HG02852 (cell line): ENCODE data around the gene SNX21.
"Not testable (repeated sequence)": the region's sequence is repeated elsewhere in the genome, so short reads cannot be mapped to it uniquely, and the experiment has no call there.

Experiments
- ATAC-seq: cut with Tn5 transposase; IDR thresholded peaks from one replicate; pipeline ENCODE4 v1.9.1; 2021; ENCODE audit warnings: mild to moderate bottlenecking, moderate library complexity; ENCODE audit not compliant: unreplicated experiment

The SNX21 gene

GRCh38 chr20:45822857-45823256 is 10.7 kb upstream of the SNX21 start:
- ATAC-seq: no peak

DNA sequence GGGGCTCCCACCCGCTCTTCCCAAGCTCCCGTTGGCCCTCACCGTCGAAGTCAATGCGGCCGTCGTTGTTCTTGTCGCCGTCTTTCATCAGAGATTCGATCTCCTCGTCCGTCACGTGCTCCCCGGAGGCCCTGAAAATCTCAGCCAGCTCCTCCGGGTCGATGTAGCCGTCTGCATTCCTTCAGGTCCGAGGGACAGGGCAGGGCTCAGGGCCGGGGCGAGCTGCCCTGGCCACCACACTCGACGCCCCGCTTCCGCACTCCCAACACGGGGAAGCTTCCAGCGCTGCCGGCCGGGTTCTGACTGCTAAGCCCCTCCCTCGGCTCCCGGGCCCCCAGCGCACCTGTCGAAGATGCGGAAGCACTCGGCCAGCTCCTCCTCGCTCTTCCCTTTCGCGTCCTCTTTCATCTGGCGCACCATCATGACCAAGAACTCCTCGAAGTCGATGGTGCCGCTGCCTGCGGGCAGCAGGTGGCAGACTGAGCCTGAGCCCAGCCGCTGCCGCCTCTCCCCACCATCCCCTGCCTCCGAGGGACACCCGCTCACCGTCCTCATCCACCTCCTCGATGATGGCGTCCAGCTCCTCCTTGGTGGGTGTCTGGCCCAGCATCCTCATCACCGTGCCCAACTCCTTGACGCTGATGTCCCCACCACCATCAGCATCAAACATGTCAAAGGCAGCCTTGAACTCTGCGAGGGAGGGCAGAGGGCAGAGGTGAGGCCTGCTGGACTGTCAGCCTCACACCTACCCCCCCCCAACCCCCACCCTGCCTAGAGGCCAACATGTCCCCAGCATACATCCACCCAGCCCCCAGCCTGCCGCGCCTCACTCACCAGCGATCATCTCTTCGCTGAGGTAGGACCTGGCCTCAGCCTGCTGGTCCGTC is 9.4 kb upstream of the SNX21 start:
- no peak for ATAC-seq

DNA sequence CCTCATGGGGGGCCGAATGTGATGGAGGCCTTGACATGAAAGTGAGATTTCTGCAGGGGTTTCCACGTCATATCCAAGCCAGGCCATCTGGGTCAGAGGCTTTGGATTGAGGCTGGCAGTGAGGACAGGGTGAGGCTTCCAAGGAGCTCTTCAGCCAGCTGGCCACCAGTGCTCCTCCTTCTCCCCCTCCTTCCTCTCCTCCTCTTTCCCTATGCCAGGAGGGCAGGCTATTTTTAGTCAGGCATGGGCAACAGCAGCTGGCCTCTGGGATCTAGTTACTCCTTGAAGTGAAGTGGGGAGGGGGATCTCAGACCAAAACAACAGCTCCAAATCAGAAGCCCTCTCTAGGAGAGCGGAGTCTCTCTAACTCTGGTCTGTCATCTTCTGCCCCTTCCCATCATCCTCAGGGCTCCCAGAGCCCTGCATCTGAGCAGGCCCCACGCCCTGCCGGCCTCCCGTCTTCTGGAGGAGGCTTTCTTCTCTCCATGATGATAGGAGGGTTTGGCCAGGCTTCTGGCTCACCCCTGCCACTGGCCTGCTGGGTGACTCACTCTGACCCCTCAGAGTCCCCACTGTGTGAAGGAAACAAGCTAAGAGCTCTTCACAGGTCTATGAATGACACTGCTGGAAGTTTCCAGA is 7.1 kb upstream of the SNX21 start:
- no peak for ATAC-seq

DNA sequence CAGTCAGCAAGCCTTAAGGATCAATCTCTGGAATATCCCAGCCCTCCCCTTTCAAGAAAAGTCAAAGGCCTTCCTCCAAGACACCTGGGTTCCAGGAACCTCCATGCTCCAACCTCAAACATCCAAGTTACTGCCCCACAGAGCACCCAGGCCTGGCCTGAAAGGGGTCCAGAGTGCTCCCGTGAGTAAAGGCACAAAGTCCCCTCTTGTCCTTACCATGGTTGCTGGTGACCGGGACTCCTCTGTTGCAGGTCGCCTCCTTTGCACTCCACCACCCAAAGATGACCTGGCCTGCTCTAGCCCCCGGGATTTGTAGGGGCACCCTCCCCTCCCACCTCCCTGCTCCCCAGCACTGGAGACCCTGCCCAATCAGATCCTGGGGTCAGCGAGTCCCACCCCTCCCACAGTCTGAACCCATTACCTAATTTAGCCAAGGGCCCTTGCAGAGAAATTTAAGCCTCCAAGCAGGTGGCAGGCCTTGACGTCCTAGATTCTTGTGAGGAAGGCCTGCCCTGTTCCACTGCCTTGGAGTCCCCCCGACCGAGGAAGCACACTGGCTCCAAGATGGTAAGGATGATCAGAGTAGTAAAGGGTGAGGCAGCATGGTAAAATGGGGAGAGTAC is 6.5 kb upstream of the SNX21 start, which contains the start of gene TNNC2:
Gene TNNC2, minus strand, starts transcription at position 283 of the 623 bp plus-strand sequence. Its CDS starts 64 bp downstream, at position 219.
- no peak for ATAC-seq

DNA sequence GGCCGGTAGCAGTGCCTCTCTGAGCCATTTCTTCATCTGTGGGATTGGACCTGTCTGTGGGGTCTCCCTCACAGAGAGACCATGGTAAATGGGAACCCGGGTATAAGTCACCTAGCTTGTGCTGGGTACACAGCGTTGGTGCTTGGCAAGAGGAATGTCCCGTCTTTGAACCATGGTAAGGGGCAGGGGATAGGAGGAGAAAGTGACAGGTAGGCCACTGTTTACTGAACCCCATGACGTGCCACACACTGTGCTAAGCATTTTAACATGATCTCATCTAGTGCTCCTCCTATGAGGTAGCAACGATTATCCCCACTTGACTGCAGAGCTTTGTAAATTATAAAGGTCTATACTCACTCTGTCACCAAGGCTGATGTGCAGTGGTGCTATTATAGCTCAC is 5.9 kb upstream of the SNX21 start:
- ATAC-seq: no peak

DNA sequence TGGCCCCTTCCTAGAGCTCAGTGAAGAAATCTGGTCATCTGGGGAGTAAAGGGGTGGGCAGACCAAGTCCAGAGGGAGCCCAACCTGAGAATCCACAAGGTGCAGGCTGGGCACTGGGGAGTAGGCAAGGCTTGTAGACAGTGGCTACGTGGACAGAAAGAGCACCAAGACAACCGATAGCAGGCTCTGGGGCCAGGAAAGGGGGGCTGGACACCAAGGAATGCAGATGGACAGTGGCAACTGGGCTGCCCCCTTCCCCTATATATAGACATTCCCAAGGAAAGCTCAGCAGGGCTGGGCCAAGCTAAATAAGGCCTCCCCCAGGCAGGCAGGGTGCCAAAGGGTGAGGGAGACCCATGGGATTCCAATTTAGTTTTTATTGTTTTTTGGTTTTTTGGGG is 5.0 kb upstream of the SNX21 start:
- ATAC-seq: no peak

- not testable (repeated sequence) for ATAC-seq
Observed at GRCh38 chr20:45829673-45830106, 3.9 kb upstream of the SNX21 start.

GRCh38 chr20:45832619-45833018 is 980 bp upstream of the SNX21 start:
- ATAC-seq: no peak

- peak; percentile 34 for ATAC-seq
Observed at GRCh38 chr20:45833883-45834796, 541 bp downstream of the SNX21 start.

DNA sequence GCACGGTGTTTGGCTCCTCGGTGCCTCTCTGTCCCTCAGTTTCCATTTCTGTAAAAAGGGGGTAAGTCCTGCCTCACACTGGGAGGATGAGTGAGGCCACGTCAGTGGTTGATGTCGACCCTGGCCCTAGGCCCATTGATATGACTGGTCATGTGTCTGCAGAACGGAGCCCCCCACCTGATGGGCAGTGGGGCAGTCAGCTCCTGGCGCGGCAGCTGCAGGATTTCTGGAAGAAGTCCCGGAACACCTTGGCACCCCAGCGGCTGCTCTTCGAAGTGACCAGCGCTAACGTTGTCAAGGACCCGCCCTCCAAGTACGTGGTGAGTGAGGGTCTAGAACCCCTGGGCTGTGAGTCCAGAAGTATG is 1.2 kb downstream of the SNX21 start:
- no peak for ATAC-seq

GRCh38 chr20:45835329-45835765 is 1.7 kb downstream of the SNX21 start:
- no peak for ATAC-seq

GRCh38 chr20:45835825-45836224 is 2.2 kb downstream of the SNX21 start:
- ATAC-seq: no peak

DNA sequence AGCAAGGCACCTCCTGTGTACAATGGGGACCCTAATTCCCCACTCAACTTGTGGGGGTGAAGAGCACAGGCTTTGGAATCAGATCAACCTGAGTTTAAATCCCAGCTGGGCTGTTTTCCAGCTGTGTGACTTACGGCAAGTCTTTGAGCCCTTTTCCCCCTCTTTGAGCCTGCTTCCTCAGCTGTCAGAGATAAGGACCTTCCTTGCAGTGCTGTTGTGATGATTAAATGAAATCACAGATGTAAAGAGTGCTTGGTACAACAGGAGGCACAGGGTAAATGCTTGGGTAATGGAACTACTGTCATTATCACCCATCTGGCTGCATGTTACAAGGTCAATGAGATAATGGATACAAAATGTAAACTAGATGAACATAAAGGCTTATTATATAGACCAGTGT is 3.2 kb downstream of the SNX21 start:
- ATAC-seq: no peak

- ATAC-seq: no peak
Observed at GRCh38 chr20:45840700-45841198, 7.2 kb downstream of the SNX21 start.

DNA sequence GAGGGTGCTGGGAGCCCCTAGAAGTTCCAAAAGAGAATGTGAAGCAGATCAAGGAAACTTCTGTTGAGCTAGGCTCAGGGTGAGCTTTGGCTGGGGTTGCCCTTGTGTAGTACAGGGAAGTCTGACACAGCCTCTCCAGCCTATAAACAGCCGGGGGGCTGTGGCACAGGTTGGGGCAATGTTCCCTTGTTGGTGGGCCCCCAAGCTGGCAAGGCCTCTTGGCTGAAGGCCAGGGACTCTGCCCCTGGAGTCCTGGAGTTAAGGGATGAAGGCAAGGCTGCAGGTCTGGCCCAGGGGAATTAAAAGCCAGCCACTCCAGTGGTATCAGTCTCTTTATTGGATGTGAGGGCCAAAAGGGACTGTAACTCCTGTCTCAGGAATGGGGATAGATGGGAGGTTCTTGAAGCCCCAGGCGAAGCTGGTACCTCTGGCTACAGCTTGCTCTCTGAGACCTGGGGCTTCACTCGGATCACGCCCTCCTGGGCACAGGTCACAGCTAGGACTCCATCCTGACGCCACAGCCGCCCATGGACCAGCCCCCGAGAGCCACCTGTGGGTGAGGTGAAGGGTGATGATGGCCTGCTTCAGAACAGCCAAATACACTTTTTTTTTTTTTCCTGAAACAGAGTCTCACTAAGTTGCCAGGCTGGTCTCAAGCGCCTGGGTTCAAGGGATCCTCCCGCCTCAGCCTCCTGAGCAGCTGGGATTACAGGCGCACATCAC is 8.0 kb downstream of the SNX21 start:
- no peak for ATAC-seq

- peak; percentile 67 for ATAC-seq
Observed at GRCh38 chr20:45842169-45842812, 8.7 kb downstream of the SNX21 start.

DNA sequence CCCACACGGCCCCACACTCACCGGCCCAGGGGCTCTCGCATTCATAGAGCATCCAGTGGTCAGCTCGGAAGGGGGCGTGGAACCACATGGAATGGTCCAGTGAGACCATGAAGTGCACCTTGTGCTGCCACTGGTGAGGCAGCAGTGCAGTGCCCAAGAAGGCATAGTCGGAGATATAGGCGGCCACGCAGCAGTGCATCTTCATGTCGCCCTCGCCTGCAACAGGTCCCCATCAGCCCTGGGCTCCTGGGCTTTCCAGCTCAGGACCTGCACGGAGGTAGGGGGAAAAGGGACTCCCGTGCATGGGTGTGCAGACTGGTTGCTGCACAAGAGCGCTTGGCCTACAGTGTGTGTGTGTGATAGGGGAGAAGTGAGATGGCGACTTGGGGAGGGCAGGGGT is 9.9 kb downstream of the SNX21 start:
- ATAC-seq: no peak

DNA sequence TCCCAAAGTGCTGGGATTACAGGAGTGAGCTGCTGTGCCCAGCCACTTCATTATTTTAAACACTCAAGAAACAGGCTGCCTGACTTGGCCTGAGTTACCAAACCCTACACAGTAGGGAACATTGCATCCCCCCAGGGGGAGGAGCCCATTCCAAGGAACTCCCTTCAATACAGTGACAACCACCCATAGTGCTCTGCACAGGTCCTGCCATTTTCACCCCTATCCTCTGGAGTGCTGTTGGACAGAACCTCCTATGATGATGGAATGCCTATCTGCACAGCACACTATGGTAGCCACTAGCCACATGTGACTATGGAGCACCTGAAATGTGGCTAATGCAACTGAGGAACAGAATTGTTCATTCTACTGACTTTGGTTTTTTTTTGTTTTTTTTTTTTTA is 11.9 kb downstream of the SNX21 start:
- ATAC-seq: no peak

DNA sequence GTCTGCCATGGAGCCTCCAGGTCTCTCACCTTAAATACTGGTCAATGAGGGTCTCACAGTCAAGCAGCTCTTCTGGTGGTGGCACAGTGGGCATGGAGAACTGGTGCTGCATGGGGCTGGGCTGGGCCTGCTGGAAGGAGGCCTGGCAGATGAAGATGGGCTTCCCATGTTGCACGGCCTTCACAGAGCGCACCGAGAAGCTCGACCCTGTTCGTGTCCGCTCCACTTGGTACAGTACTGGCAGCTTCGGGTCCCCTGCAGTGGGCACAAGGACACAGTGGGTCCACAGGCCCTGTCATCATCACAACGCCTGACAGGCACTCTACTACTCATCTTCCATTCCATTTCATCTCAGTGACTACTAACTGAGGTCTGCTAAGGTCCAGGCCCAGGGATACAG is 14.8 kb downstream of the SNX21 start:
- no peak for ATAC-seq
